Activated CD4-positive, alpha-beta T cell treated with anti-CD3 and anti-CD28 coated beads for 1 hour (primary cell): ENCODE measurements around the gene CENPF.

Experiments used
- DNase-seq: peaks from one replicate; pipeline ENCODE4 v3.0.0-alpha.2; 2020

CENPF gene

DNA sequence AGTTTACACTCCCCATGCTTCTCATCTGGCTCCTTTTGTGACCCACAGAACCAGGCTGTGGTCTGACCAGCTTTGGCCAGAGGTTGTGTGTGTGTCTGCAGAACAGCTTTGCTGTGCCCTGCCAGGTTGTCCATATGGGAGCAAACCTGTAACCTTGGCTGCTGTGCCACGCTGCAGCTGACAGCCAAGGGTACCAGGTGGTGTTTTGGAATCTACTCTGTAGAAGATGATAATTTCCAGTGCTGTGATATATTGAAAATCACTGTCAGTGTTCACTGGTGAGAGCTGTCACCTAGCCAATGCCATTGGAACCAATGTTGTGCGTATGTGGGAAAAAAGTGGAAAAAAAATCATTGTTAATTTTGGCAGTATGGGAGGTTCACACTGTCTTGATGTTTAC lies 18.2 kb downstream of the CENPF start:
- DNase-seq: no peak

DNA sequence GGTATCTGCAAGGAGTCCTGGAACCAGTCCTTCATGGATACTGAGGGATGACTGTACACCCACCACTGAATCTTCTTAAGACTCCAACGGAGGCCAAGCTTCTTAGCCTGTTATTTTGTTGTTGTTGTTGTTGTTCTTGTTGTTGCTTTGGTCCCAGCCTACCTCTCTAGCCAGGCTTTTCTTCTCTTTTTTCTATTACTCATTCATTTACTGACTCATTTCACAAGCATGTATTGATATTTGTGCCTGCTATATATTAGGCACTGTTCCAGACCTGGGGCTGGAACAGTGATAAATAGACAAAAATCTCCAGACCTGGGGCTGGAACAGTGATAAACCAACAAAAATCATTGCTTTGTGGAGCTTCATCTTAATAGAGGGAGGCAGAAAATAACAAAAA lies 20.4 kb downstream of the CENPF start:
- DNase-seq: no peak

DNA sequence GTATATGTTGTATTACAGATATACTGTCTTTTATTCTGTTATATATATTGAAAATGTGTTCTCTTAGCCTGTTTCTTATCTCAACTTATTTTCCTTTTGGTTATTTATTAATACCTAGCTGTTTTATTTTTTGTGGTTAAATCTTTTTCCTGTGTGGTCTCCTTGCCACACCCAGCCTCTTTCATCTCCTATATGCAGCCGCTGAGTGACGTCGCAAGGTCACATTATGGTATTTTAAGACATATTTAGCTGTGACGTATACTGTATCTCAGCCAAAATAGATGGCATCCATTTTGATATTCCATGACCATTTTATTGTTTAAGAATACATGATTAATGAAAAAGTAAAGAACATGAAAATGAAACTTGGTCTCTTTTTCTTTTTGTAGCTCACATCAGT lies 29.1 kb downstream of the CENPF start:
- no peak for DNase-seq

DNA sequence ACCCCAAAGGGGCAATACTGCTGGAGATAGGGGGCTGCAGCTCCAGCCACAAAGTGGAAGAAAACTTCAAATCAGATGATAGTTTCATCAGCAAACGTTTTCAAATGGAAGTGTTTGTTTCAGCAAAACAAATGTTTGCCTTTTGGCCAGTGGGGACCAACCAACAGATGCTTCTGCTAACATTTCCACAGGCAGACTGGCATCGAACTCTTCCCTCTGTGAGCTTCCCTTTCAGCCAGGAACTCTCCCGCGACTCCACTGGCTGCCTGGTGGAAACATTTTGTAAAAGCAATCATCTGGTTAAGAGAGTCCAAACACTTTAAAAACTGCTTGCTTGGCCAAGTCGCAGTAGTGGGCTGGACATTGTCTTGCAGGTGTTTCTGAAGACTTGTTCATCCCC lies 30.7 kb downstream of the CENPF start:
- DNase-seq: no peak

DNA sequence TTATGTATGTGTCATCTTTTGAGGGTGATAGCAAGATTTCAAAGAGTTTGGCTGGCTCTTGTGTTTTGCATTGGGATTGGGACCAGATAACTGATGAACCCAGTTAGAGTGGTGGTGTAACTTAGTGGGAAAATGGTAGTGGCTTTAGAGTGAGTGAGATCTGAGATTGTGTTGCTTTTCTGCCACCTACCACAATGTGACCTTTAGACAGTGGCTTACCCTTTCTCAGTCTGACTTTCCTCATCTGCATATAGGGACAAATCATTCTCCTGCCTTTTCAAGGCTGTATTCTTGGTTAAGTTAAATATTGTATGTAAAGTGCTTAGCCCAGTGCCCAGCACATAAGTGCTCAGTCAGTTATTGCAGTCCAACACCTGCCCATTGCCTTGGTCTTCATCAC lies 31.3 kb downstream of the CENPF start:
- no peak for DNase-seq

DNA sequence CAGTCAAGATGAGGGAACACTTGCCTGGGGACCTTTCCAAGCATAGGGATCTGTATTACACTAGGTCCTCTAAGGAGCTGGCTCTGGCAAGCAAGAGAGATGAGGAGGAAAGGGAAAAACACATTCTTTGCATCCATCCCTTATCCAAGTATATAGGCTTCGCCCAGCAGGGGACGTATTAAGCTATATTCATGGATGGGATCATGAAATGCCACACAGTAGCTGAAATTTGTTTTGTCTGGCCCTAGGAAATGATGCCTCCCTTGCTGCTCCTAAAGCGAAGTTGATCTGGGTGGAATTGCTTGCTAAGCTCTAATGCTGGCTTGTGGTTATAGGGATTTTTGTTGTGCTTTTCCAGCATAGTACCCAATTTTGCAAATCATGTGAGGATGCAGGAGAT lies 32.1 kb downstream of the CENPF start:
- no peak for DNase-seq

DNA sequence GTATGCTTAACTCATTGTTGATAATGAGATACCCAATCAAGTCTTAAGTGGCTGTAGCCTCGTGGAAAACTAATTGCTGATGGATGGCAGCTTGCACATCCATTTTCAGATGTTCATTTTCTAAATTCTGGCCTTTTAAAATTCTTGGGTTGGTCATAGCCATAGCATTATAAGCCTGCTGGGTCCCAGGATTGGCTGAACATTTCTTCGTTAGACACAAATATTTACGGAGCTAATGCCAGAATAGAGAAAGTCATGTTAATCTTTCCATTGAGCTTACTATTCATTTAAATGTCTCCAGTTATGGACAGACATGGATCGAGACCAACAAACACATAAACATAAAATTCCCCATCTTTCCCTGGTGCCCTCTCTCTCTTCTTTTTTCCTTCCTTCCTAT lies 32.5 kb downstream of the CENPF start:
- DNase-seq: no peak

DNA sequence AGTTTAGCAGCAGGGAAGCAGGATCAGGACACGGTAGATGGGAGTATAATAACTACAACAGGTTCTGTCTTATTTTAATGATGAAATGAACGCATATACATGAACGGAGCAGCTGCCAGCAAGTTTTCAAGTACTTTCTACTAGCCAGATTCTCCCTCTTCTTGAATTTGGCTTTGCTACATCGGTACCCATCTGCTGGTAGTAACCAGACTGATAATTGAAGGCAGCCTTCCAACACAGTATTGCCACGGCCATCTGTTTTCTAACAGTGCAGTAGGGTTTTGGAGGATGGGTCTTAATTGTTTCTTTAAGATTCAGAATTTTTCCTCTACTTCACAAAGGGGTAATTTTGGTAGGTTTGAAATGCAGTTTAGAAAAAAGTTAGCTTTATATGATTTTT lies 33.4 kb downstream of the CENPF start:
- no peak for DNase-seq

DNA sequence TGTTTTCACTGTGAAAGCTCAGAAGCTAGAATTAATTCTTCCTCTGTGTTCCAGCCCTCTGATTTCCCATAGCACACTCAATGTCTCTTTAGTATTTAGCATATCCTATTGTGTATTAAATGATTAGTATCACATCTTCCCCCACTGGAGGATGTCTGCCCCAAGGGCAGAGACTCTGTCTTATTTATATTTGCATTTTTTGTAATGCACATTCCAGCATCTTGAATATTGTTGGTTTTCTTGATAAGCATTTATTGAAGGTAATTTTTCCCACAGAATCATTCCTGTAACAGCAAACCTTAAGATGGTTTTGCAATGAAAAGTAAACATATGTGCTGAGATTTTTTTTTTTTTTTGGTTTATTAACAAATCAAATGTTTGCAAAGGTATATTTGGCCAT lies 34.1 kb downstream of the CENPF start:
- DNase-seq: no peak

DNA sequence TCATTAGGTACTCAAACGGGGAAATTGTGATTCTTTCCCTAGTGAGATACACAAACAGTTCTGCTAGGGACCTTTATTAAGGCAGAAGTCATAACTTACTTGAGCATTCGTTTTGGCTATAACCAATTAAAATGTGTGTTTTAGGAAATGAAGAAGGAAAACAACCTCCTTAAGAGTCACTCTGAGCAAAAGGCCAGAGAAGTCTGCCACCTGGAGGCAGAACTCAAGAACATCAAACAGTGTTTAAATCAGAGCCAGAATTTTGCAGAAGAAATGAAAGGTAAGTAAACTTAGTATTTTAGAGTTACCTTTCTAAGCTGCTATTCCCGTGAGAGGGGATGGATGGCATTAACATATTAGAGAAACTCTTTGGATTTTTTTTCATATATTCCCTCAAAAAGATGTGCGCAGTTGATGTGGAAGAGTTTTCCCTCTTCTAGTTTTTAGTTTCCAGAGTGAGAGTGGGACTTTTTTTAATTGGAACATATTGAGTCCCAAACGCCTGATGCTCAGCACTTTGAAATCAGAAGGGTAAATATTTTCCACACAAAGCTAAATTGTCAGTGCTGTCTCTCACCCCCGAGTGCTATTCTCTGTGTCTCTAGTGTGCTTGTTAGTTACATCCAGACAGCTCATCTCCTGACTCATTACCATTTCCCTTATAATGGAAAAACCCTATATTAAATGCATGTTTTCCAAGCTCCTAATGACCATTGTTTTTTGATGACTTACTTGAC lies 34.9 kb downstream of the CENPF start:
- DNase-seq: no peak

DNA sequence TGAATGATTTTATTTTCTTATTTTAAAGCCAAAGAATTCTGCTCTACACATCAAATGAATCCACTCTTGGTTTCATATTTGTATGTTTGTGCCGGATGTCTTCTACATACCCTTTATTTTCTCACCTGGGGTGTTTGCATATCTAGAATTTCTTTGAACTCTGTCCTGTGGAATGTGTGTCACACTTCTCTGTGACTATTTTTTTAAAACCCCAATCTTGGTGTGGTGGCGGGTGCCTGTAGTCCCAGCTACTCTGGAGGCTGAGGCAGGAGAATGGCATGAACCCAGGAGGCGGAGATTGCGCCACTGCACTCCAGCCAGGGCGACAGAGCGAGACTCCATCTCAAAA lies 35.4 kb downstream of the CENPF start:
- no peak for DNase-seq

DNA sequence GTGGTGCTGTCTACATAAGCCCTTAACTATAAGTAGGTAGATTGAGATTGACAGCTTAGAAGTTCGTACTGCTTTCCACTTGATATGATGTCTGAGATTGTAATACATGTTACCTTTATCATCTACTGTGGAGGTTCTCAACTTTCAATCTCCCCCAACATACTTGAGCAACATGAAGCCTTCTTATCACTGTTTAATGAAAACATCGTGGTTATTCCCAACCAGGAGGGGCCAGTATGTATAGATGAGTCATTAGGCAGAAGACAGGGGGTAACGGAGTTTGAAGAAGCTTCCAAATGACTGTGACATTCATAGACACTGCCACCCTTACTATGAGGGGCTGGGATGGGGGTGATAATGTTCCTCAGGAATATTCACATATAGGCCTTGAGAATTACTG lies 36.0 kb downstream of the CENPF start:
- DNase-seq: no peak

DNA sequence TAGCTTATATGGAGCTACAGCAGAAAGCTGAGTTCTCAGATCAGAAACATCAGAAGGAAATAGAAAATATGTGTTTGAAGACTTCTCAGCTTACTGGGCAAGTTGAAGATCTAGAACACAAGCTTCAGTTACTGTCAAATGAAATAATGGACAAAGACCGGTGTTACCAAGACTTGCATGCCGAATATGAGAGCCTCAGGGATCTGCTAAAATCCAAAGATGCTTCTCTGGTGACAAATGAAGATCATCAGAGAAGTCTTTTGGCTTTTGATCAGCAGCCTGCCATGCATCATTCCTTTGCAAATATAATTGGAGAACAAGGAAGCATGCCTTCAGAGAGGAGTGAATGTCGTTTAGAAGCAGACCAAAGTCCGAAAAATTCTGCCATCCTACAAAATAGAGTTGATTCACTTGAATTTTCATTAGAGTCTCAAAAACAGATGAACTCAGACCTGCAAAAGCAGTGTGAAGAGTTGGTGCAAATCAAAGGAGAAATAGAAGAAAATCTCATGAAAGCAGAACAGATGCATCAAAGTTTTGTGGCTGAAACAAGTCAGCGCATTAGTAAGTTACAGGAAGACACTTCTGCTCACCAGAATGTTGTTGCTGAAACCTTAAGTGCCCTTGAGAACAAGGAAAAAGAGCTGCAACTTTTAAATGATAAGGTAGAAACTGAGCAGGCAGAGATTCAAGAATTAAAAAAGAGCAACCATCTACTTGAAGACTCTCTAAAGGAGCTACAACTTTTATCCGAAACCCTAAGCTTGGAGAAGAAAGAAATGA lies 37.6 kb downstream of the CENPF start:
- no peak for DNase-seq

DNA sequence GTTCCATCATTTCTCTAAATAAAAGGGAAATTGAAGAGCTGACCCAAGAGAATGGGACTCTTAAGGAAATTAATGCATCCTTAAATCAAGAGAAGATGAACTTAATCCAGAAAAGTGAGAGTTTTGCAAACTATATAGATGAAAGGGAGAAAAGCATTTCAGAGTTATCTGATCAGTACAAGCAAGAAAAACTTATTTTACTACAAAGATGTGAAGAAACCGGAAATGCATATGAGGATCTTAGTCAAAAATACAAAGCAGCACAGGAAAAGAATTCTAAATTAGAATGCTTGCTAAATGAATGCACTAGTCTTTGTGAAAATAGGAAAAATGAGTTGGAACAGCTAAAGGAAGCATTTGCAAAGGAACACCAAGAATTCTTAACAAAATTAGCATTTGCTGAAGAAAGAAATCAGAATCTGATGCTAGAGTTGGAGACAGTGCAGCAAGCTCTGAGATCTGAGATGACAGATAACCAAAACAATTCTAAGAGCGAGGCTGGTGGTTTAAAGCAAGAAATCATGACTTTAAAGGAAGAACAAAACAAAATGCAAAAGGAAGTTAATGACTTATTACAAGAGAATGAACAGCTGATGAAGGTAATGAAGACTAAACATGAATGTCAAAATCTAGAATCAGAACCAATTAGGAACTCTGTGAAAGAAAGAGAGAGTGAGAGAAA lies 38.4 kb downstream of the CENPF start:
- DNase-seq: no peak

DNA sequence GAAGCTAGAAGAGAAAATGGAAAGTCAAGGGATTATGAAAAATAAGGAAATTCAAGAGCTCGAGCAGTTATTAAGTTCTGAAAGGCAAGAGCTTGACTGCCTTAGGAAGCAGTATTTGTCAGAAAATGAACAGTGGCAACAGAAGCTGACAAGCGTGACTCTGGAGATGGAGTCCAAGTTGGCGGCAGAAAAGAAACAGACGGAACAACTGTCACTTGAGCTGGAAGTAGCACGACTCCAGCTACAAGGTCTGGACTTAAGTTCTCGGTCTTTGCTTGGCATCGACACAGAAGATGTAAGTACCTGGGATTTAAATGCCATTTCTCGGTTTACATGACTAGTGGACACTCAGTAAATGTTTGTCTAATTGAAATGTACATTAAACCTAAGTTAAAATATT lies 40.0 kb downstream of the CENPF start:
- no peak for DNase-seq

DNA sequence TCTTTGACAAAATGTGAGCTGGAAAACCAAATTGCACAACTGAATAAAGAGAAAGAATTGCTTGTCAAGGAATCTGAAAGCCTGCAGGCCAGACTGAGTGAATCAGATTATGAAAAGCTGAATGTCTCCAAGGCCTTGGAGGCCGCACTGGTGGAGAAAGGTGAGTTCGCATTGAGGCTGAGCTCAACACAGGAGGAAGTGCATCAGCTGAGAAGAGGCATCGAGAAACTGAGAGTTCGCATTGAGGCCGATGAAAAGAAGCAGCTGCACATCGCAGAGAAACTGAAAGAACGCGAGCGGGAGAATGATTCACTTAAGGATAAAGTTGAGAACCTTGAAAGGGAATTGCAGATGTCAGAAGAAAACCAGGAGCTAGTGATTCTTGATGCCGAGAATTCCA lies 42.7 kb downstream of the CENPF start:
- DNase-seq: no peak

DNA sequence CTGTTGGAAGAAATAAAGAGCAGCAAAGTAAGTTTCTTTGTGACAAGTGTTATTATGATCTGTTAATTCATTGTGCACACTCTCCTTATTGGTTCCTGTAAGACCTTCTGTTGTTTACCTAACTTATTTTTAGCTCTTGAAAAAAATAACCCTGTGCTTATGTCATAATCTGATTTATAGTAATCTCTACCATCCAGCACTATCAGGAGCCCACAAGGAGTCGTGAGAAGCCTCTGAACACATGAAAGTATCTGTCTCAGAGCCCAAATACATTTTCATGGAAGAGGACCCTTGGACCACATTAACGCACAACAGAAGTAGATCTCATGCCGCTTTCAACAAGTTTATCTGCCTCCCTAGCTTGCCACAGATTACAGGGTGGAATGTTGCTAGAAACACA lies 45.8 kb downstream of the CENPF start:
- no peak for DNase-seq

DNA sequence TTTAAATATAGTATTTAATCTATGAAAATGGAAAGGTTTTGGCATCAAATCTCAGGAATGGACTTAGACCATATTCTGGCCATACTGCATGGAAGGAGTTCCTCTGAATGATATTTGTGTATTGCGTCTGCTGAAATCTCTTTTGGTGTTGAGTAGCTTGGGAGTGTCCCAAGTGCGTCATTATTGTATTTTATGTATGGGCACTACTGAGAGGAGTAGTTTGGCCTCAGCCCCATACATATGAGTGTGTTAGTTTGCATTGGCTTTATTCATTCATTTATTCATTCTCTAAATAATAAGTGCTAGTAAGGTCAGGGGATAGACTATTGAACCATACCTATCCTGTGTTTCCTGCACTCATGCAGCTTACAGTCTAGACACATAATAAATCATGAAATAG lies 46.6 kb downstream of the CENPF start:
- DNase-seq: no peak

DNA sequence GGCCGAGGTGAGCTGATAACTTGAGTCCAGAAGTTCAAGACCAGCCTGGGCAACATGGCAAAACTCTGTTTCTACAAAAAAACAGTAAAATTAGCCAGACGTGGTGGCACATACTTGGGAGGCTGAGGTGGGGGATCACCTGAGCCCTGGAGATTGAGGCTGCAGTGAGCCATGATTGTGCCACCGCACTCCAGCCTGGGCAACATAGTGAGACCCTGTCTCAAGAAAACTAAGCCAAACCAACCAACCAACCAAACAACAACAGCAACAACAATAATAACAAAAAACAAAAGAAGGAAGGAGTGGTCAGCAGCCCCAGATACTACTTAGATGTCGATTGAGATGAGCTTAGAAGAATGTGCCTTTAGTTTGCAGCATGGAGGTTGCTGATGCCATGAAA lies 47.7 kb downstream of the CENPF start:
- no peak for DNase-seq

DNA sequence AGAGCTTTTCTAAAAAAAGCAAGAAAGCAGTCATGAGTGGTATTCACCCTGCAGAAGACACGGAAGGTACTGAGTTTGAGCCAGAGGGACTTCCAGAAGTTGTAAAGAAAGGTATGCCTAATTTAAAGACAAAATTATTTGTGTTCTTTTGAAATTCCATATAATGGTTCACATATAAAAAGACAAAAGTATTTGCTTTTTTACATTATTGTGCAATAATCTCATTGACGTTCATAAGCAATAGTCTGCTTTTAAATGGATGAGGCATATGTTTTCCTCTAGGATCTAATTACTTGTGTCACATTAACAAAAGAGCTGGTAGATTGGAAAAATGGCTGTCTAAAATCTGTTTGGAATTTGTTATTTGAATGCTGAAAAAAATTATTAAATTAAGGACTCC lies 54.3 kb downstream of the CENPF start:
- no peak for DNase-seq

DNA sequence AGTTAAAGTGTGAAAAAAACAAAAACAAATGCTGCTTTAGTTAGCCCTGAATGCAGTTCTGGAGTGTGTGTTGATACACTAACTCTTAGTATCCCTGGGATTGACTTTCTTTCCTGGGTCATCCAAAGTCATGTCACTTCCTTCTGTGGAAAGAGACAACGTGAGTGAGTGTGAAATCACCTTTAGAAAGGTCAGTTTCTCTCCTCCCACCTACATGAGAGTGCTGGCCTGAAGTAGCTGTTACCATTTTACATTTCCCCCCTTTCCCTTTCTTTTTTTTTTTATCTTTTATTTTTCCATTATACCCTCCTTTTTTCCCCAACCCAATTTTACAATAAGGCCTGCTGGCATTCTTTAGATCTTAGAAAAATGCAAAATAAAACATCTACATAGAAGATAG lies 55.2 kb downstream of the CENPF start:
- no peak for DNase-seq

DNA sequence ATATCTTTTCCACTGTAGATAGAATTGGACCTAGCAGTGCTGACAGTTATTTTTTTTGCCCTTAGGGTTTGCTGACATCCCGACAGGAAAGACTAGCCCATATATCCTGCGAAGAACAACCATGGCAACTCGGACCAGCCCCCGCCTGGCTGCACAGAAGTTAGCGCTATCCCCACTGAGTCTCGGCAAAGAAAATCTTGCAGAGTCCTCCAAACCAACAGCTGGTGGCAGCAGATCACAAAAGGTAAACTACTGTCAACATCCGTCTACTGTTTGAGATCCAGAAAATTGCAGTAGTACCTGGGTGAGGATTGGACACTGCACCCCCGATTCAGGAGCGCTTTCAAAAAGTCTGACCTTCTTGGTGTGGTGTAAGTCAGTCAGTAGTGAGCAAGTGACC lies 55.8 kb downstream of the CENPF start:
- DNase-seq: no peak

DNA sequence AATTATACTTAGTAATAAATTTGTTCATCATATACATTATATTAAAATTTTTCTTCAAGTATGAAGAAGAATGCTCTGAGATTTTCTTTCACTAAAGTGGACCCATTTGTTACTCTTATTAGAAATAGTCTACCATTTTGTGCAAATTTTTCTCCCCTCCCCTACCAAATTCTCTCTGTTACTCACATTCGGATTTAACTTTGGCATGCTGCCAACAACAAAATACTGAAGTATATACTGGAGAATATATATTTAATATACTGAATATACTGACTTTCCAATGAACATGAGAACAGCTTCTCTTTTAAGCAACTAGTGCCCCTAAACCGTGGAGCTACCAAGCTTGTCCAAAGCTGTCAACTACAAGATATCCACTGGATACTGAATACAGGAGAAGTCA lies 57.2 kb downstream of the CENPF start:
- no peak for DNase-seq

DNA sequence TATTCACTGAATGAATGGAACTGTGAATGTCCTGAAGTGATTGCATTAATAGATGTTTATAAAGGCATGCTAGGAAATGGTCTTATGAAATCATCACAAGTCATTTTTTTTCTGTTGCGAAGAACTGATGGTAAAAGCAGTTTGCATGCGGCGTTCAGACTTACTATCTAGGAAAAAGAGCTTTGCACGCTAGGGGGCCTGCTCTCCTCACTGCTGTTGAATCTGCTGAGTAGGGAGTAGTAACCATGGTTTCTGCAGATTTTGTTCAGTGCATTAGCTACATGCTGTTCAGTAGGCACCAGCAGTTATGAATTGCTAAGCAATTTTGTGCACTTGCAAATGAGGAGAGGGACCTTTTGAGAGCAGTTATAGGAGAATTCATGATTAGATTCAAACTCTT lies 57.9 kb downstream of the CENPF start:
- DNase-seq: no peak
